Activated naive CD8-positive, alpha-beta T cell treated with anti-CD3 and anti-CD28 coated beads for 36 hours (primary cell): ENCODE results near the gene METTL8. TPM values are rescaled to one million over a fixed set of nuclear protein-coding genes. Genes with fewer than 3 reads are reported as not detected.

Experiments used
- DNase-seq: peaks from one replicate; pipeline ENCODE4 v3.0.0; 2021
- H3K27ac Mint-ChIP-seq: one replicate; pipeline ENCODE4 v1.8.0; 2022; ENCODE audit warnings: mild to moderate bottlenecking, moderate library complexity, mixed read lengths
- H3K27me3 Mint-ChIP-seq: one replicate; pipeline ENCODE4 v1.8.0; 2022; ENCODE audit warnings: mild to moderate bottlenecking, mixed read lengths
- H3K36me3 Mint-ChIP-seq: one replicate; pipeline ENCODE4 v1.8.0; 2021; ENCODE audit warnings: mild to moderate bottlenecking, mixed read lengths
- H3K4me1 Mint-ChIP-seq: one replicate; pipeline ENCODE4 v1.8.0; 2021; ENCODE audit warnings: mixed read lengths
- H3K4me3 Mint-ChIP-seq: one replicate; pipeline ENCODE4 v1.8.0; 2022; ENCODE audit warnings: mild to moderate bottlenecking, moderate library complexity, mixed read lengths
- H3K9me3 Mint-ChIP-seq: one replicate; pipeline ENCODE4 v1.8.0; 2022; ENCODE audit warnings: mixed read lengths
- total RNA-seq, 2 experiments: library from RNA; stranded (reverse); gene quantifications; one replicate each; pipeline ENCODE4 v1.2.3, GENCODE V29; 2021

METTL8 gene
- total RNA-seq, 2 experiments from 2014 or later, result 49.4 to 52.7 TPM

DNA sequence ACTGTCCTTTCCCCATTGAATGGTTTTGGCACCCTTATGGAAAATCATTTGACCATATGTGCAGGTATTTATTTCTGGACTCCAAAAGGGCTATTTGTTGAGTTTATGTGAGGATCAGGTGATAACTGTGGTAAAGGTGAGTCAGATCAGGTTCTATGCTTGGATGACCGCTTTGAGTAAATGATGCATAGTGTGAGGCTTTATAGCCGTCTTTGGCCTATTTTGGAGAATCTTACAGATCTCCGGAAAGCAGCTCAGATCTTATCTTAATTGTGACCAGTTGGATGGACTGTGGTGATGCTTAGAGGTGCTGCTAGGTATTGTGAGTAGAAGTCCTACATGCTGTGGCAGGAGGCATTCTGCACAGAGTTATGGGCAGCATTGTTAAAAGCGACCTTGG lies 126.2 kb downstream of the METTL8 start:
- DNase-seq, result no peak
- Mint-ChIP-seq H3K36me3 (peaks cover 26% of the 10 kb centered on the region), H3K4me3 (no peak overlapping the region), H3K27me3 (no peaks in the 10 kb centered on the region), H3K9me3 (peaks cover 21% of the 10 kb centered on the region), H3K4me1 (no peaks in the 10 kb centered on the region), H3K27ac (no peak overlapping the region)

DNA sequence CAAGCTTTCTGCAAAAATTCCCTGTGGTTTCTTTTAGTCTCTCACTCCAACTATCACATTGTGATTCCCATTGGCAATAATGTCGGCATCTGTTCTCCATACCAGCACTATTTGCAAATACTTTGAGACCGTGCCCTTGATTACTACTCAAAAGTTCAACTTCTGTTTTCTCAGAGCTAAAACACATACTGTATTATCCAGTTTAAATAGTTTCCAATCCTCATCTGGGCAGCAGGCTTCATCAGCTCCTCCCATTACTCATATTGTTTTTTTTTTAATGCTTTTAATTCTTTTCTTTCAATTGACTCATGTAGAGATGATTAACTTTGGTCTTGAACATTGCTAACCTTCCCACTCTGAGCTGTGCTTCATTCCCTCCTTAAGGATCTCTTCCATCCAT lies 135.8 kb downstream of the METTL8 start:
- no peak overlapping the region for H3K27ac Mint-ChIP-seq
- no peak for DNase-seq
- H3K36me3 Mint-ChIP-seq, result peaks cover 2% of the 10 kb centered on the region
- H3K27me3 Mint-ChIP-seq, result no peaks in the 10 kb centered on the region
- no peak overlapping the region for H3K4me3 Mint-ChIP-seq
- H3K4me1 Mint-ChIP-seq, result no peaks in the 10 kb centered on the region
- peaks cover 5% of the 10 kb centered on the region for H3K9me3 Mint-ChIP-seq

DNA sequence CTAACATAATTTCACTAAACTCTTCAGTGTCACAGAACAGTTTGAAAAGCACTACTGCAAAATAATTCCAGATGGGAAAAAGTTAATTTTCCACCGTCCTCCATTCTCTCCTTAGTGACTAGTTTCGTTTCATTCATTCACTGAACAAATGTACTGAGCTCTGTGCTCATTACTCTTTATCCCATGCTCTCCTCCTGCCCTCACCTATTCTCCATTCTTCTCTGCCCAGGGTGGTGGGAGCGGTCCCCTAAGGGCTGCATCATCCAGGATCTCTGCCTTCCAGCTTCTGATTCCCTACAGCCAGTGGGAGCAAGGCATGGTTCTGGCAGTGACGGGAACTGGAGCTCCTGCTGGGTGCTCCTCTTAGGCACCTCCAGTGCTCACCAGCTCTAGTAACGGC lies 139.2 kb downstream of the METTL8 start:
- Mint-ChIP-seq H3K36me3 (peaks cover 2% of the 10 kb centered on the region), H3K27me3 (no peaks in the 10 kb centered on the region), H3K27ac (no peak overlapping the region), H3K4me1 (no peaks in the 10 kb centered on the region), H3K9me3 (peaks cover 5% of the 10 kb centered on the region), H3K4me3 (no peak overlapping the region)
- DNase-seq, result no peak

DNA sequence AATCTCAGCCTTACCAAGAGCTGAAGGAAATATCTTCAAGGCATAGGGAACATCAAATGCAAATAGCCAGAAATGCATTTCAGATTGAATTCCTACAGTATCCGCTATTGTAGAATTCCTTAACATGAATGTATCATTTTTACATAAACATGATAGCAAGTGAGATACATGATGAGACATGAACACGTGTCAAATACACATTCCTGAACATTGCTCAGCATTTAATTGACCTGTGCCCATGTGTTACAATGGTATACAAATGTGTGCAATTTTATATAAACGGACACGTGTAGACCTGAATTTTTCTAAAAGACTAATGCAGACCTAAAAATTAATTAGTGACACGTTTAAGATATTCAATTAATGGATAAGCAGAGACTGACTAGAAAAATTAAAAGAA lies 140.1 kb downstream of the METTL8 start:
- no peaks in the 10 kb centered on the region for H3K4me1 Mint-ChIP-seq

DNA sequence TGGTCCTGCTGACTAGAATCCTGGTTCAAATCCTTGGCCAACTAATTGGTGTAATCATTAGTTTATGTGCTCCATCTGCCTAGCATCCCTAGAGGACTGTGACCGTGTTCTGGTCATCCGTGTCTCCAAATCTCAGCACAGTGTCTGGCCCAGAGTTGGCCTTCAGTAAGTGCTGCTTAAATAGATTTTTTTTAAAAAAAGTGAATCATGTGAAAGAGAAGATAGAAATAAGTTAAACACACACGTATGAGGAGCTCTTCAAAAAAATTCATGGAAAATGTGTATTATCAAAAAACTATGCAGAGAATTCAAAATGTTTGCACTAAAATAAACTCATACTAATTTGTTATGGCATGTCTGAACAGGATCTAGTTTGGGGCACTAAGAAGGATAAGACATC lies 143.8 kb downstream of the METTL8 start:
- no peak overlapping the region for H3K4me3 Mint-ChIP-seq
- peaks cover 5% of the 10 kb centered on the region for H3K9me3 Mint-ChIP-seq

More for the DNA sequence above, 140.1 kb downstream of the METTL8 start:
- Mint-ChIP-seq H3K27ac (no peak overlapping the region), H3K36me3 (peaks cover 2% of the 10 kb centered on the region), H3K4me3 (no peak overlapping the region), H3K27me3 (no peaks in the 10 kb centered on the region), H3K9me3 (peaks cover 5% of the 10 kb centered on the region)
- DNase-seq, result no peak

DNA sequence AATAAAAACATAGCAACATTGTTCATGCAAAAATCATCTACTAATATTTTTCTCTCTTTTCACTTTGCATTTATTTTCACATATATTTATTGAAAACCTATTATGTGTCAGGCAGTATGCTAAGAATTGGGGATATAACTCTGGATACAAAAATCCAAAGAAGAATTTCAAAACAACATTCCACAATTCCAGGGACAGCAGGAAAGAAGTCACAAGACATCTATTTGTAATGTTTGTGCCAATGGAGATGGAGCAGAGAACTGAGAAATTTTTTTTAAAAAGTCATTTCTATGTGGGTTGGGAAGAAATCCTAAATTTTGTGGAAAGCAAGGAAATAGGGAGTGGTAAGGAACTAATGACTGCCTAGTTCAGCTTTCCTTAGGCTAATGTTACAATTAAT lies 144.5 kb downstream of the METTL8 start:
- H3K9me3 Mint-ChIP-seq, result no peaks in the 10 kb centered on the region

More for the DNA sequence above, 143.8 kb downstream of the METTL8 start:
- Mint-ChIP-seq H3K27ac (no peak overlapping the region), H3K36me3 (peaks cover 2% of the 10 kb centered on the region), H3K4me1 (no peaks in the 10 kb centered on the region), H3K27me3 (no peaks in the 10 kb centered on the region)
- no peak for DNase-seq

DNA sequence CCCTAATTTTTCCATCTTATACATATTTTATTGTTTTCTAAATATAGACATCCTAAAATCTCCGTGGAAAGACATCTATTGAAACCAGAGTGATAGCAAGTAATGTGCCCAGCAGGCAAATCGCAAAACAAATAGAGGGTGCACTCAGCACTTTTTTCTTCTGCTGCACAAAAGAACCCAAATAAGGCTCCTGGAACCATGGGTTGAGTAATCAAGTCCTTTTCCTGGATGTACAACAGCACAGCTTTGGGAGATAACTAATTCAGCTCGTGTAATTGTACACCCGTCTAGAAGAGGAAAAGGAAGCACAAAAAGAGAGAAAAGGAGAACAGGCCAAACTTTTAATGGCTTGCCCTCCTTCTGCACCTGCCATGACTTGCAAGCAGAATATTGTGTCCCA lies 146.2 kb downstream of the METTL8 start:
- no peak overlapping the region for H3K27ac Mint-ChIP-seq
- H3K4me3 Mint-ChIP-seq, result no peak overlapping the region
- no peaks in the 10 kb centered on the region for H3K36me3 Mint-ChIP-seq
- no peaks in the 10 kb centered on the region for H3K9me3 Mint-ChIP-seq
- no peak for DNase-seq
- no peaks in the 10 kb centered on the region for H3K27me3 Mint-ChIP-seq
- H3K4me1 Mint-ChIP-seq, result no peaks in the 10 kb centered on the region

More for the DNA sequence above, 144.5 kb downstream of the METTL8 start:
- H3K4me1 Mint-ChIP-seq, result no peaks in the 10 kb centered on the region
- no peaks in the 10 kb centered on the region for H3K27me3 Mint-ChIP-seq
- no peaks in the 10 kb centered on the region for H3K36me3 Mint-ChIP-seq
- DNase-seq, result no peak
- H3K27ac Mint-ChIP-seq, result no peak overlapping the region
- H3K4me3 Mint-ChIP-seq, result no peak overlapping the region

DNA sequence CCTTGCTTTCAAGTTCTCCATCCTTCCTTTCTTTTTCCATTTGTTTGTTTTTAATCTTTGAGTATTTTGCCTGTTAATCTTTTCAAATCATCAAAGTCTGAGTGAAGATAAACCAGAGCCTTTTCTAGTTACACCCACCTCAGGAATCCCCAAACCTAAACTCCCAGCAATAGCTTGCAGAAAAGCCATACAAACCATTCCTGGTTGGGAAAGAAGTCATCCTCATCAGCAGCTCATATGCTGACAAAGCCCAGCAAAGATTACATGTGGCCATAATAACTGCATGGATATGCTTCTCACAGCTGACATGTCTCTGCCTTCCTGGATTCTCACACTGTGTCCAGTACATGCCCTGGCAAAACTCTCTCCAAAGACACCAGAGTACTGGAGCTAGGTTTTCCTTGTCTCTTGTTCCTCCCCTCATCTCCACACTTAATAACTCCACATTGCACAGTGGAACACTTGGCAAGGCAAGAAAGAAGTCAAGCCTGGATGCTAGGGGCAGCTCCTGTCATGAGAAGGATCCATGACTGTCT lies 146.7 kb downstream of the METTL8 start:
- no peaks in the 10 kb centered on the region for H3K4me1 Mint-ChIP-seq
- H3K36me3 Mint-ChIP-seq, result no peaks in the 10 kb centered on the region
- H3K27ac Mint-ChIP-seq, result no peak overlapping the region
- no peaks in the 10 kb centered on the region for H3K27me3 Mint-ChIP-seq
- no peak overlapping the region for H3K4me3 Mint-ChIP-seq
- no peaks in the 10 kb centered on the region for H3K9me3 Mint-ChIP-seq
- no peak for DNase-seq

DNA sequence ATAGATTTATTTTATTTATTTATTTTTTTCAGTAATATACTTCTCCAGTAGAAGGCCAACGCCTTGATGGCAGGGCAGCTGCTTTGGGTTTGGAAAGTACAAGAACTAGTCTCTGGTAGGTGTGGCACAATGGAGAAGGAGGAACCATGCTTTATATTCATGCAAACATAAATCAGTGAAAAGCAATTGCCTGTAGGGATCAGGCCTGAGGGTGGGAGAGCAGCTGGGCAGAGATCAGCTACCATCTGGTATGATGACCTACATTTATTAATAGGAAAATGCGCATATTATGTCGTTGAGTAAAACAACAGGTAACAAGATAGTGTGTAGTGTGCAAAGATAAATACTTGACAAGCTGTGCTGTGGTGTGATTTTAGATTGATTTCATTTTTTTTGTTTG lies 152.7 kb downstream of the METTL8 start:
- Mint-ChIP-seq H3K27ac (no peak overlapping the region), H3K4me1 (no peaks in the 10 kb centered on the region), H3K36me3 (peaks cover 3% of the 10 kb centered on the region)

DNA sequence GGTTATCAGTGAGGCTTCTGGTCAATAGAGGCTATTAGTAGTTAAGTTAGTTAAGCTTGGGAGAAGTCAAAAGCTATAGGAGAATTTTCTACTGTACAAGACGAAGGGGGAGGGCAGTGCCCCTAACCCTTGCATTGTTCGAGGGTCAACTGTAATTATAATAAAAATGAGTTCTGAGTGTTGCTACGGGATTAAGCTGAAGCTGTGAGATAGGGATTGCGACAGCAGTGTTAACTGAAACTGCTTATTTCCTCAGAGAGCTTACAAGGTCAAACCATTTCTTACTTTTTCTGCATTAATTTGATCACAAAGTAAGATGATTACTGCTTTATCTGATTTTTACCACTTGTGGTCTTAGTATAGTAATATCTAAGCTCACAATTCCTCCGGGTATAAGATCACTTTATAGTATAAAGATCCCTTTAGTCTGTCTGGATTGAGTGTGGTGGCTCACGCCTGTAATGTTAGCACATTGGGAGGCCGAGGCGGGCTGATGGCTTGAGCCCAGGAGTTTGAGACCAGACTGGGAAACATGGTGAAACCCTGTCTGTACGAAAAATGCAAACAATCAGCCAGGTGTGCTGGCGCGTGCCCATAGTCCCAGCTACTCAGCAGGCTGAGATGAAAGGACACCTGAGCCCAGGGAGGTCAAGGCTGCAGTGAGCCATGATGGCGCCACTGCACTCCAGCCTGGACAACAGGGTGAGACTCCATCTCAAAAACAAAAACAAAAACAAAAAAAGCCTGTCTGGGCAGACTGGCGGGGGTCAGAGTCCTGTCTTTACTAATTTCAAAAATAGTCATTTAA lies 153.6 kb downstream of the METTL8 start:
- Mint-ChIP-seq H3K4me3 (no peak overlapping the region), H3K9me3 (peaks cover 1% of the 10 kb centered on the region), H3K36me3 (peaks cover 3% of the 10 kb centered on the region), H3K4me1 (no peaks in the 10 kb centered on the region), H3K27me3 (no peaks in the 10 kb centered on the region), H3K27ac (no peak overlapping the region)
- DNase-seq, result no peak

More for the DNA sequence above, 152.7 kb downstream of the METTL8 start:
- peaks cover 1% of the 10 kb centered on the region for H3K9me3 Mint-ChIP-seq
- H3K27me3 Mint-ChIP-seq, result no peaks in the 10 kb centered on the region
- DNase-seq, result no peak
- H3K4me3 Mint-ChIP-seq, result no peak overlapping the region

DNA sequence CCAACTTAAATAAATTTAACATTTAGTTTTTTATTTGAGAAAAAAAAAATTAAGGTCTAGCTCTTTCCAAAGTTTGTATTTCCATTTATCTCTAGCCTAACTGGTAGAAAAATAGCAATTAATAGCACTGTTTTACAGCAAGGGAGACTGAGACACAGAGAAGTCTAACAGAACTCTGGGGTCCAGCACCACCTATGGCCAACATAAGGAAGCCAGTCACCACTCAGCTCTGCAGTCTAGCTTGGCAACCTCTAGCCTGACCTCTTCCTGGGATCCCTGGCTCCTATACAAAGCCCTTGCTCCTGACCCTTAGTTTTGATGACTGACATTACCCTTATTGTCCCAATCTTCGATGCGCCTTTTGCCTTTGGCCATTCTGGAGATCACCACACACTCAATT lies 159.0 kb downstream of the METTL8 start:
- Mint-ChIP-seq H3K4me1 (no peaks in the 10 kb centered on the region), H3K36me3 (peaks cover 3% of the 10 kb centered on the region), H3K27me3 (no peaks in the 10 kb centered on the region), H3K9me3 (peaks cover 1% of the 10 kb centered on the region), H3K4me3 (no peak overlapping the region), H3K27ac (no peak overlapping the region)
- no peak for DNase-seq

DNA sequence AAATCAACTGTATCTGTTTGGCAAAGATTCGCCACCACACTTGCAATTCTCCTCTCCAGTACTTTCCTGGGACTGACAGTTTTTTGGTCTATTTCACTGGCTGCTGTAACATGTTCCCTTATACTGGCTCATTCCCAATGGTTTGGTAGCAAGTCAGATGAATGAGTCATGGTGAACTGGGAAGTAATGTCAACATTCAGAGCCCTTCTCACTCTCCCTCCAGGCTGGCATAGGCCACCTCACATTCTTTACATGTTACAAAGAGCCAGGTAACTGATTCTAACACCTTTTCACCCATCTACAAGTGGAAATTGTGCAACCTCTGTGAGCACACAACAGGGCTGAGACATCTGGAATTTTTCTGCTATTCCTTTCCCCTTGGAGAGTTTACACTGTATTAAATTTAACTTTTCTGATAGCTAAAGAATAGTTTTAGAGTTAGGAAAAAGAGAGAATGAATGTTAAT lies 161.8 kb downstream of the METTL8 start:
- no peak overlapping the region for H3K27ac Mint-ChIP-seq
- no peaks in the 10 kb centered on the region for H3K36me3 Mint-ChIP-seq
- no peaks in the 10 kb centered on the region for H3K27me3 Mint-ChIP-seq
- H3K9me3 Mint-ChIP-seq, result no peaks in the 10 kb centered on the region
- H3K4me3 Mint-ChIP-seq, result no peak overlapping the region
- H3K4me1 Mint-ChIP-seq, result no peaks in the 10 kb centered on the region
- no peak for DNase-seq

DNA sequence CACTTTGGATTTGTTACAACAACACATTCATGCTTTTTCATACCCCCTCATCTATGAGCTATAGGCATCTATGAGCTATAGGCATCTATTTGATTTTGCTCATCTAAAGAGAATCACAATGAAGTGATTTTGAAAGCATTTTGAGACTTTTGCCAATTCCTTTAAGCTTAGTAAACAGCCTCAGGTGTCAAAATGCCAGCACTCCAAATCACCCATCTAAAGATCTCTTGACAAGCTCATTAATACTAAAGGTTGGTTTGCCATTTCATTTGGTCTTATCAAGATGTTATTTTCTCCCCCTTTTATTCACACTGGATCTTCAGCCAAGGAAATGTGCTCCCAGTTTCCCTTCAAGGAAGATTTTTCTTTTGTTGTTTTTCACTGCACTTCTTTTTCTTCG lies 162.4 kb downstream of the METTL8 start:
- Mint-ChIP-seq H3K9me3 (no peaks in the 10 kb centered on the region), H3K27me3 (no peaks in the 10 kb centered on the region)

DNA sequence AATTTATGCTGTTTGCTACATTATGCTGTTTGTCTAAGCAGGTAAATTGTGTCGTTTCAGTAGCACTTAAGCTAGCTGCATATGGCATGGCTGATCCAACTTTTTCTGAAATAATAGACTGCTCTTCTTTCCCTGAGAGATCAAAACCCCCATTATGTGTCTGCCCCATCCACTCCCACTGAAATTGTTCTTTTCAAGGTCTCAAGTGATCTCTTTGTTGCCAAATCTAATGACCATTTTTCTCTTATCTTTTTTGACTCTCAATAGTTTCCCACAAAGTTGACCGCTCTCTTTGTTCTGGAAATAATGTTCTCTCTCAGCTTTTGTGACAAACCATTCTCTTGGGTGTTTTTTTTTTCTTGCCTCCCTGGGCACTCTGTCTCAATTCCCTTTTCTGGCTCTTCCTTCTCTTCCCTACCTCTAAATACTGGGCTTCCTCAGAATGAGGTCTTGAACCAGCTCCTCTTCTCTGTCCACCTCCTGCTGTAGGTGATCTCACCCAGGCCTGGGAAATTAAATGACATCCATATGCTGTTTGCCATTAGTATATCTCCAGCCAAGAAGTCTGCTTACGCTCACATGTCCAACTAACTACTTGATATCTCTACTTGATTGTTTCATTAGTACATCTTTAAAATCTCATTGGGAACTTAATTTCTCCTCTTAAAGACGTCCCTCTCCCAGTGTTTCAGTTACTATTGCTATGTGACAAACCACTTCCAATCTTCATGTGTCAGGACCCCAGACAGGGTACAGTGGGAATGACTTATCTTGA lies 165.7 kb downstream of the METTL8 start:
- Mint-ChIP-seq H3K9me3 (no peaks in the 10 kb centered on the region), H3K4me3 (no peak overlapping the region), H3K27ac (no peak overlapping the region)

More for the DNA sequence above, 162.4 kb downstream of the METTL8 start:
- no peak overlapping the region for H3K27ac Mint-ChIP-seq
- no peaks in the 10 kb centered on the region for H3K4me1 Mint-ChIP-seq
- DNase-seq, result no peak
- no peak overlapping the region for H3K4me3 Mint-ChIP-seq
- H3K36me3 Mint-ChIP-seq, result no peaks in the 10 kb centered on the region

More for the DNA sequence above, 165.7 kb downstream of the METTL8 start:
- DNase-seq, result no peak
- no peaks in the 10 kb centered on the region for H3K27me3 Mint-ChIP-seq
- peaks cover 7% of the 10 kb centered on the region for H3K4me1 Mint-ChIP-seq
- no peaks in the 10 kb centered on the region for H3K36me3 Mint-ChIP-seq
